WTC11 (cell line): ENCODE data around the gene HDAC9. TPM values are rescaled to one million over a fixed set of nuclear protein-coding genes. Genes with fewer than 3 reads are reported as not detected.

Source experiments
- ATAC-seq: fragments of 200-7000 bp; cut with Tn5 transposase; 2 replicates; pipeline ENCODE4 v1.10.0; 2021; ENCODE audit warnings: mild to moderate bottlenecking, moderate library complexity
- CTCF ChIA-PET: fragments of 300-600 bp; sonication (Branson Sonifier 250); formaldehyde crosslinking; loops from one replicate; lab custom pipeline; 2021; ENCODE audit warnings: antibody characterized with exemption; lab: Charles Lee
- POLR2A ChIA-PET: fragments of 350-600 bp; sonication (Branson Sonifier 250); formaldehyde crosslinking; loops from one replicate; lab custom pipeline; 2021; ENCODE audit warnings: antibody characterized with exemption; lab: Charles Lee
- DNase-seq: peaks from one replicate; pipeline ENCODE4 v3.0.0; 2021; ENCODE audit warnings: low spot score
- H3K27ac Mint-ChIP-seq: 2 replicates; pipeline ENCODE4 v1.8.0; 2021; ENCODE audit warnings: mixed read lengths
- H3K27me3 Mint-ChIP-seq: 2 replicates; pipeline ENCODE4 v1.8.0; 2021; ENCODE audit warnings: low read depth, mild to moderate bottlenecking, moderate library complexity, mixed read lengths
- H3K36me3 Mint-ChIP-seq: 2 replicates; pipeline ENCODE4 v1.8.0; 2021; ENCODE audit warnings: mixed read lengths
- H3K4me1 Mint-ChIP-seq: 2 replicates; pipeline ENCODE4 v1.8.0; 2022; ENCODE audit warnings: mixed read lengths
- H3K4me3 Mint-ChIP-seq: 2 replicates; pipeline ENCODE4 v1.8.0; 2021; ENCODE audit warnings: mild to moderate bottlenecking, moderate library complexity, mixed read lengths
- H3K9me3 Mint-ChIP-seq: 2 replicates; pipeline ENCODE4 v1.8.0; 2021; ENCODE audit warnings: mixed read lengths
- CDX4 ChIP-seq: fragments of 250-450 bp; sonication (Bioruptor Pico); IDR thresholded peaks from 2 replicates; pipeline ENCODE4 v1.9.0; 2021; ENCODE audit warnings: moderate library complexity, mild to moderate bottlenecking, inconsistent platforms, borderline replicate concordance
- CTCF ChIP-seq: fragments of 200-600 bp; IDR thresholded peaks from 2 replicates; pipeline ENCODE4 v1.8.0; 2022; ENCODE audit warnings: antibody characterized with exemption
- EMX1 ChIP-seq: fragments of 250-450 bp; sonication (Bioruptor Pico); IDR thresholded peaks from 2 replicates; pipeline ENCODE4 v1.8.0; 2021; ENCODE audit warnings: mild to moderate bottlenecking
- ESRRA ChIP-seq: sonication (generic); formaldehyde crosslinking; IDR thresholded peaks from 2 replicates; pipeline ENCODE4 v1.8.1; 2022; ENCODE audit warnings: mild to moderate bottlenecking, missing genetic modification reagents, borderline replicate concordance
- FOXP4 ChIP-seq: sonication (generic); formaldehyde crosslinking; IDR thresholded peaks from 2 replicates; pipeline ENCODE4 v1.8.0; 2022; ENCODE audit warnings: mild to moderate bottlenecking, missing genetic modification reagents
- GABPB1 ChIP-seq: sonication (generic); formaldehyde crosslinking; IDR thresholded peaks from 2 replicates; pipeline ENCODE4 v1.8.1; 2023; ENCODE audit warnings: mild to moderate bottlenecking, missing genetic modification reagents
- HMGA2 ChIP-seq: fragments of 250-450 bp; sonication (Bioruptor Pico); IDR thresholded peaks from 2 replicates; pipeline ENCODE4 v1.4.0; 2021; ENCODE audit warnings: mild to moderate bottlenecking, moderate library complexity
- HMGXB4 ChIP-seq: sonication (generic); formaldehyde crosslinking; IDR thresholded peaks from 2 replicates; pipeline ENCODE4 v1.8.1; 2023; ENCODE audit warnings: mild to moderate bottlenecking, moderate library complexity, missing genetic modification reagents
- IRF1 ChIP-seq: sonication (generic); formaldehyde crosslinking; IDR thresholded peaks from 2 replicates; pipeline ENCODE4 v1.8.0; 2023; ENCODE audit warnings: missing genetic modification reagents
- JUN ChIP-seq: sonication (generic); formaldehyde crosslinking; IDR thresholded peaks from 2 replicates; pipeline ENCODE4 v1.8.0; 2023; ENCODE audit warnings: mild to moderate bottlenecking, missing genetic modification reagents
- NFATC4 ChIP-seq: fragments of 250-450 bp; sonication (Bioruptor Pico); IDR thresholded peaks from 2 replicates; pipeline ENCODE4 v1.9.0; 2021; ENCODE audit warnings: mild to moderate bottlenecking
- PRRX2 ChIP-seq: fragments of 250-450 bp; sonication (Bioruptor Pico); IDR thresholded peaks from 2 replicates; pipeline ENCODE4 v1.8.0; 2021; ENCODE audit warnings: mild to moderate bottlenecking
- SMAD4 ChIP-seq: sonication (generic); formaldehyde crosslinking; IDR thresholded peaks from 2 replicates; pipeline ENCODE4 v1.8.0; 2022; ENCODE audit warnings: mild to moderate bottlenecking, missing genetic modification reagents
- SP1 ChIP-seq: sonication (generic); formaldehyde crosslinking; conservative IDR thresholded peaks from 2 replicates; pipeline ENCODE4 v1.8.1; 2022; ENCODE audit warnings: missing genetic modification reagents
- TEAD4 ChIP-seq: sonication (generic); formaldehyde crosslinking; IDR thresholded peaks from 2 replicates; pipeline ENCODE4 v1.8.0; 2022; ENCODE audit warnings: mild to moderate bottlenecking, missing genetic modification reagents
- ZNF138 ChIP-seq: sonication (generic); formaldehyde crosslinking; conservative IDR thresholded peaks from 2 replicates; pipeline ENCODE4 v1.8.1; 2022; ENCODE audit warnings: mild to moderate bottlenecking, moderate library complexity, missing genetic modification reagents
- ZNF263 ChIP-seq: sonication (generic); formaldehyde crosslinking; IDR thresholded peaks from 2 replicates; pipeline ENCODE4 v1.8.1; 2022; ENCODE audit warnings: low read depth, mild to moderate bottlenecking, moderate library complexity, missing genetic modification reagents
- ZNF396 ChIP-seq: fragments of 250-450 bp; sonication (Bioruptor Pico); IDR thresholded peaks from 2 replicates; pipeline ENCODE4 v1.8.0; 2021; ENCODE audit warnings: mild to moderate bottlenecking, moderate library complexity, borderline replicate concordance
- ZNF425 ChIP-seq: fragments of 250-450 bp; sonication (Bioruptor Pico); conservative IDR thresholded peaks from 2 replicates; pipeline ENCODE4 v1.9.0; 2021; ENCODE audit warnings: mild to moderate bottlenecking
- ZNF532 ChIP-seq: fragments of 250-450 bp; sonication (Bioruptor Pico); IDR thresholded peaks from 2 replicates; pipeline ENCODE4 v1.9.0; 2021; ENCODE audit warnings: mild to moderate bottlenecking, borderline replicate concordance
- total RNA-seq: library from RNA; stranded (reverse); gene quantifications from 3 replicates; pipeline ENCODE4 v1.2.3, GENCODE V29; 2021

HDAC9 gene
- total RNA-seq, 1 experiment from 2014 or later, result 18.8 TPM

- DNase-seq (no peak), ATAC-seq (peak; percentile 92)
- H3K4me3 Mint-ChIP-seq, result no peak overlapping the region
- H3K36me3 Mint-ChIP-seq, result no peaks in the 10 kb centered on the region
- CTCF ChIA-PET, result interaction anchor here (0.6 to 3.1 kb wide), 2 partner anchors 9 to 13 kb away, joined by 3 to 11 read pairs; no protein-coding TSS in a partner anchor
- H3K27ac Mint-ChIP-seq, result no peak overlapping the region
- no peaks in the 10 kb centered on the region for H3K9me3 Mint-ChIP-seq
- POLR2A ChIA-PET, result no interaction called here
- H3K4me1 Mint-ChIP-seq, result peaks cover 6% of the 10 kb centered on the region; the same call in 1 of the 2 replicates
- H3K27me3 Mint-ChIP-seq, result no peaks in the 10 kb centered on the region
- TF ChIP-seq EMX1 (CRISPR knock-in tag) (no peak), GABPB1 (no peak), ZNF532 (CRISPR knock-in tag) (no peak), ESRRA (CRISPR knock-in tag) (no peak), SMAD4 (CRISPR knock-in tag) (no peak), IRF1 (CRISPR knock-in tag) (no peak), FOXP4 (CRISPR knock-in tag) (no peak), ZNF425 (CRISPR knock-in tag) (no peak), CDX4 (CRISPR knock-in tag) (no peak), HMGXB4 (no peak), ZNF396 (no peak), JUN (CRISPR knock-in tag) (no peak), SP1 (CRISPR knock-in tag) (no peak), ZNF263 (CRISPR knock-in tag) (no peak), ZNF138 (no peak), NFATC4 (no peak), TEAD4 (no peak), PRRX2 (CRISPR knock-in tag) (no peak), HMGA2 (CRISPR knock-in tag) (no peak), CTCF (no peak)
Measured at GRCh38 chr7:18894155-18894554, 398.6 kb downstream of the HDAC9 start.
